ENCODE results near the gene CERS5.
"Not testable (repeated sequence)": the region's sequence is repeated elsewhere in the genome, so short reads cannot be mapped to it uniquely, and the experiment has no call there.

The CERS5 gene

DNA sequence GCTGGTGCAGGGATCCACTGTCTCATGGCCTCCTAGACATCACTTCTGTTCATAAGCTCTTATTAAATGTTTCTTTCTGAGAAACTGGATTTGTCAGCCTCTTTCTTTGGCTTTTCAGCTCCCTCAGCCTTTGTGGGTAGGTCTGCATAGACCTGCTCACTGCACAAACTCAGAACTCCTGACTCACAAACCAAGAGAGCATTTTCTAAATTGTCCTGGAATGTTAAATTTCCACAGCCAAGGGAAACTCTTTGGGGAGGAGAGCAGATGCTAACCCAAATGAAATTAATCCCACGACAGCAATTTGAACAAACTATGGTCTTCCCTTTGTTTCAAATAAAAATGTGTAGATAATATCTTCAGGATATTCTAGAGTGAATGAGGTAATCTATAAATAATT is 19.5 kb upstream of the CERS5 start:
- DNase-seq, result no peak

- no peak for DNase-seq
Observed at GRCh38 chr12:50185970-50186663, 18.9 kb upstream of the CERS5 start.

DNA sequence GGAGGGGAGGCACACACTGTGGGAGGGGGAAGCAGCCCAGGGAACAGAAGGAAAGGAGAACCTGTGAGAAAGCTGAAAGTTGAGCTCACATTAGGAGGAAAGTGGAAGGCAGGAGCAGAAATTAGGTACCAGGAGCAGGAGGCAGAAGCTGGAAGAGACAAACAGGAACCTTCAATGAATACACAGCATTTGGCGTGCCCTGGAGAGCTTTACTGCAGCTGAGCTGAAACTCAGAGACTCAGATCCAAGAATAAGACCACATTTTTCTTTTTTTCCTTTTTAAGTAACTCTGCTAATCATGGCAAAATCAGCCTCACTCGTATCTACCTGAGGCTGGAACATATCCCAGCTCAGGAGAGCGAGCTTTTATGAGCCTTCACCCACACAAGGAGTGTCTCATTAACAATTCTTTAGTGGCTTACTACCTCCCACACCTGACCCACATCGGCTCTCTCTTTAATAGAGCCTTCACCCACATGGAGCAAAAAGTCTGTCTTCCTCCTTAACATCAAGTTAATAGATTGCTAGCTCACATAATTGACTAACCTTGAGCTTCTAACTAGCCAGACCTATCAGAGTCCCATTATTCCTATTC is 18.2 kb upstream of the CERS5 start:
- DNase-seq, result no peak

DNA sequence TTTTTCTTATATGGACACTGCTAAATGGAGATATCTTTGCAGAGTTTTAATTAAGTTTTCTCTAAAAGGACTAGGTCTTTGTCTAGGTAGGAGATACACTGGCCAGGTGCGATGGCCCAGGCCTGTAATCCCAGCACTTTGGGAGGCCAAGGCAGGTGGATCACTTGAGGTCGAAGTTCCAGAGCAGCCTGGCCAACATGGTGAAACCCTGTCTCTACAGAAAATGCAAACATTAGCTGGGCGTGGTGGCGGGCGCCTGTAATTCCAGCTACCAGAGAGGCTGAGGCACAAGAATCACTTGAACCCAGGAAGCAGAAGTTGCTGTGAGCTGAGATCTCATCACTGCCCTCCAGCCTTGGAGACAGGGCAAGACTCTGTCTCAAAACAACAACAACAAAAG is 17.1 kb upstream of the CERS5 start:
- no peak for DNase-seq

DNA sequence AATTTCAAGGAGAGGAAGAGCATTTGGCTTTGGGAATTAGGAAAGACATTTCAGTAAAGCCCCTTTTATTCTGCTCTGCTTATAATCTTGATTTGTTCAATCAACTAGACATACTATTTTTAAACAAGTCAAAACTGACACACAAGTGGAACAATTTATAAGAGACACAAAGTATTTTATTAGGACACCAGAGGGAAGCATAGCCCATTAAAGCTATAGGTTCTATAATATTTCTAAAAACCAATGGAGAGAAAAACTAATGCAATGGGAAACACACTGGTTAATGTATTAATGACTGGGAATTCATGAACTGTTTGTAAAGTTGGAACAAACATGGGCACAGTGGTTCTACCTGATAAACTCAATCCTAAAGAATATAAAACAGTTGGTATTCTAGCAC is 15.3 kb upstream of the CERS5 start:
- DNase-seq, result peak; percentile 40

DNA sequence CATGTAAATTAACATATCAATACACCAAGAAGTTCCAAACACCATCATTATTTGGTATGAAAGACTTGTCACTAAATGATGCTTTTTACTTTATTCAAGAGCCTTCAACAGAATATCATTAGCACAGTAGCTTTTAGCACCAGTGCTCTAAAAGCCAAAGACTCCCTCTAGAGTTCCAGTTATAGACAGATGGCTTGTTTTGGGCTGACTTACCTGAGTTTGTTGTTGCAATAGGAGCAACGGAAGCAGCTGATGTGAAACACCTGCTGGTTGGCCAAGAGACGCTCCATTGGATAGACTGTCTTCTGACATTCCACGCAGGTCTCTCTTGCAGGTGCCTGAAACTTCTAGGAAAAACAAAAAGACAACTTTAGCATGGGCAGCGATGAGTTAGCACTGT is 14.5 kb upstream of the CERS5 start:
- no peak for DNase-seq

GRCh38 chr12:50175716-50176026 is 8.5 kb upstream of the CERS5 start:
- no peak for DNase-seq

GRCh38 chr12:50174971-50175715 is 8.0 kb upstream of the CERS5 start:
- peak; percentile 83 for DNase-seq

DNA sequence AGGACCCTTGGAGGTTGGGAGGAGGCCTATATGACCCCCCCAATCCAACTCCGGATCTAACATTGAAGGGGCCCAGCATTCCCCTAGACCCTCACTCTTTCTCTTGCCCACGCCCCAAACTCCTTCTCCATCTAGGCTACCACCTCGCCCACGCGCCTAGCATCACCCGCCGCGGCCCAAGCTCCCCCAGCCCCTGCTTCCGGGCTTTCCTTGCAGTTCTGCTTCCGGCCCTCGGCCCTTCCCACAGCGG is 445 bp downstream of the CERS5 start:
- DNase-seq, result peak; percentile 66

DNA sequence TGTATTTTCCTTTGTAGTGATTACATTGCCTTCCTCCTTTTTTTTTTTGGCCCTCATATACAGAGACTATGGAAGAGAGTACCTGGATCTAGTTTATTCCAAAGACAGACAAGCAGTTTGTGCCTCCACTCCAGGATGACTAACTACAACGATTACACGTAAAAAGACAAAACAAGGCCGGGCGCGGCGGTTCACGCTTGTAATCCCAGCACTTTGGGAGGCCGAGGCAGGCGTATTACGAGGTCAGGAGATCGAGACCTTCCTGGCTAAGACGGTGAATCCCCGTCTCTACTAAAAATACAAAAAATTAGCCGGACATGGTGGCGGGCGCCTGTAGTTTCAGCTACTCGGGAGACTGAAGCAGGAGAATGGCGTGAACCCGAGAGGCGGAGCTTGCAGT is 2.2 kb downstream of the CERS5 start:
- no peak for DNase-seq

GRCh38 chr12:50162230-50162629 is 4.9 kb downstream of the CERS5 start:
- peak; percentile 18 for DNase-seq

- DNase-seq, result no peak
Observed at GRCh38 chr12:50160643-50161042, 6.5 kb downstream of the CERS5 start.

GRCh38 chr12:50157259-50157658 is 9.9 kb downstream of the CERS5 start:
- no peak for DNase-seq

DNA sequence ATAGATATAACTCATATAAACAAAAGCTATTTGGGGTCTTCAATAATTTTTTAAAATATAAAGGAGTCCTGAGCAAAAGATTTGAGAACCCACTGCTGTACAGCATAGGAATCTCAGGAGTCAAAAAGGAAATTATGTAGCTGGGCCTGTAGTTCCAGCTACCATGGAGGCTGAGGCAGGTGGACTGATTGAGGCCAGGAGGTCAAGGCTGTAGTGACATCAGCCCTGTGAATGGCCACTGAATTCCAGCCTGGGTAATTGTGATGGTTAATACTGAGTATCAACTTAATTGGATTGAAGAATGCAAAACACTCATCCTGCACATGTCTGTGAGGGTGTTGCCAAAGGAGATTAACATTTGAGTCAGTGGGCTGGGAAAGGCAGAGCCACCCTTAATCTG is 10.5 kb downstream of the CERS5 start:
- no peak for DNase-seq

DNA sequence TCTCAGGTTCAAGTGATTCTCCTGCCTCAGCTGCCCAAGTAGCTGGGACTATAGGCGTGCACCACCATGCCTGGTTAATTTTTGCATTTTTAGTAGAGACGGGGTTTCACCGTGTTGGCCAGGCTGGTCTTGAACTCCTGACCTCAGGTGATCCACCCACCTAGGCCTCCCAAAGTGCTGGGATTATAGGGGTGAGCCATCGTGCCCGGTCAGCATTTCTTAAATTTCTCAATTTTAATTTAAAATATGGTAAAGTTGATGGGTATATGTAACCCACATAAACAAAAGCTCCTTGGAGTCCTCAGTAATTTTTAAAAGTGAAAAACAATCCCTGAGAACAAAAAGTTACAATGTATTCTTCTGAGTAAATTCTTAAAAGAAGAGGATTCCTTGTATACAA is 12.2 kb downstream of the CERS5 start:
- not testable (repeated sequence) for DNase-seq

- no peak for DNase-seq
Observed at GRCh38 chr12:50151047-50151687, 16.0 kb downstream of the CERS5 start.

GRCh38 chr12:50149311-50149710 is 17.9 kb downstream of the CERS5 start:
- no peak for DNase-seq

- not testable (repeated sequence) for DNase-seq
Observed at GRCh38 chr12:50148011-50148410, 19.2 kb downstream of the CERS5 start.

- DNase-seq, result no peak
Observed at GRCh38 chr12:50147281-50147680, 19.9 kb downstream of the CERS5 start.

GRCh38 chr12:50145439-50145838 is 21.7 kb downstream of the CERS5 start:
- DNase-seq, result no peak

DNA sequence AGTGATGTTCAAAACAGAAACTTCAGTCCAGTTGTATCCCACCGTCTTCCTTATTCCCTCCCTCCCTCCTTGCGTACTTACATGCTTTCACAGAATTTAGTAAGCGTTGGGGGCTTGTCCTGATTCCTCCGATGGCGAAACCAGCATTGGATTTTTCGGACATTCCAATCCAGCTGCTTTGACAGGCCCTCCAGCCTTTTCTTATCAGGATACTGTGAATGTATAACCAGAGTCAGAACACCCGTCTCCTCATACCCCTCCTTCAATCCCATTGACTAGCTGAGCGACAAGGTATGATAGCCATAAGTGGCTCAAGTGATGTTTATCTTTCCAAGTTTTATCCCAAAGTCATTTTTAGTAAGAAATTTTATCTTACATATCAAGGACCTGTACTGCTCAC is 24.2 kb downstream of the CERS5 start:
- no peak for DNase-seq

GRCh38 chr12:50132505-50133135 is 34.5 kb downstream of the CERS5 start:
- DNase-seq, result peak; percentile 79

DNA sequence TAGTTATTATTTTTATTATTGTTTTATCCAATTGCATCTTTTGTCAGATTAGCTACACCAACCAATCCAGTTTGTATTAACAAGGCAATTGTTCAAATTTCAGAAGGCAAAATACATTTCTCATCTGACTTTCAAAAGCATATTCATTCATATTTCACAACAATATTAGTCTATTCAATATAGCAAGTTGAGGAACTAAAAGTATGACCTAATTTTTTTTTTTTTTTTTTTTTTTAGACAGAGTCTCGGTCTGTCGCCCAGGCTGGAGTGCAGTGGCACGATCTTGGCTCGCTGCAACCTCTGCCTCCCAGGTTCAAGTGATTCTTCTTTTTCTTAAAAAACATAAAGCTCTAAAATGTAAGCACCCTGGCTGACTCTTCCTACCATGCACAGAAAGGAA is 37.9 kb downstream of the CERS5 start:
- DNase-seq, result no peak

- no peak for DNase-seq
Observed at GRCh38 chr12:50127546-50127945, 39.6 kb downstream of the CERS5 start.

Data from hematopoietic multipotent progenitor cell treated with erythropoietin and hydrocortisone succinate and interleukin-3 and kit ligand, for 4 days (in vitro differentiated cells).